Epithelial cell of proximal tubule (primary cell): ENCODE results near the gene APBB2. TPM values are rescaled to one million over a fixed set of nuclear protein-coding genes. Genes with fewer than 3 reads are reported as not detected.
A peak's percentile ranks its signal among the peaks of the same experiment; 100 is the strongest.

ENCODE experiments used
- DNase-seq: peaks from one replicate; pipeline ENCODE4 v3.0.0-alpha.2; 2011; ENCODE audit warnings: low read depth
- H3K4me3 ChIP-seq: 2 replicates; pipeline ENCODE4 v1.5.1; 2011; ENCODE audit warnings: low read depth, mild to moderate bottlenecking, low read length
- total RNA-seq: library from RNA; depleted of rRNA; stranded (reverse); fragments of >200 nt; gene quantifications from 2 replicates; pipeline ENCODE4 v1.2.3, GENCODE V29; 2015
- TF ChIP-seq, protein P1 (sequence below): conservative IDR thresholded peaks from 2 replicates; pipeline ENCODE4 v1.5.1; 2012; ENCODE audit warnings: low read depth, mild to moderate bottlenecking, low read length

APBB2 gene
- total RNA-seq, 1 donor from 2014 or later, result 27.9 TPM

DNA sequence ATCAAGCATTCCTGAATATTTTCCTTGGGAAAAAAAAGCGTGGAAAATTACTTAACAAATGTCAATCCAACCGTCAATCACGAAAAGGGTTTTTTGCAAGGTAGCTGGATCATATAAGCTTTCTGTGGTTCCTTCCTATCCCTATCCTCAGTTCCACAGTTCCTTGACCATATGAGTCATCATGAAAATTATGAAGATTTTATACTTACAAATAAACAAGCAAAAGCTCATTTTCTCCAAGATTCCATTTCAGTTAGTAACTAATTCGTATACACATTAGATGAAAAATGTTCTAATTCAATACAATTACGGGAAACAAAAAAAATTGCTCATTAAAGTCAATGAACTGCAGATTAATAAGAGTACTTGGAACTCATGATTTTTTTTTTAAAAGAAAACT lies 235.8 kb downstream of the APBB2 start:
- H3K4me3 ChIP-seq, result no peak overlapping the region
- DNase-seq, result no peak
- TF ChIP-seq, protein P1, sequence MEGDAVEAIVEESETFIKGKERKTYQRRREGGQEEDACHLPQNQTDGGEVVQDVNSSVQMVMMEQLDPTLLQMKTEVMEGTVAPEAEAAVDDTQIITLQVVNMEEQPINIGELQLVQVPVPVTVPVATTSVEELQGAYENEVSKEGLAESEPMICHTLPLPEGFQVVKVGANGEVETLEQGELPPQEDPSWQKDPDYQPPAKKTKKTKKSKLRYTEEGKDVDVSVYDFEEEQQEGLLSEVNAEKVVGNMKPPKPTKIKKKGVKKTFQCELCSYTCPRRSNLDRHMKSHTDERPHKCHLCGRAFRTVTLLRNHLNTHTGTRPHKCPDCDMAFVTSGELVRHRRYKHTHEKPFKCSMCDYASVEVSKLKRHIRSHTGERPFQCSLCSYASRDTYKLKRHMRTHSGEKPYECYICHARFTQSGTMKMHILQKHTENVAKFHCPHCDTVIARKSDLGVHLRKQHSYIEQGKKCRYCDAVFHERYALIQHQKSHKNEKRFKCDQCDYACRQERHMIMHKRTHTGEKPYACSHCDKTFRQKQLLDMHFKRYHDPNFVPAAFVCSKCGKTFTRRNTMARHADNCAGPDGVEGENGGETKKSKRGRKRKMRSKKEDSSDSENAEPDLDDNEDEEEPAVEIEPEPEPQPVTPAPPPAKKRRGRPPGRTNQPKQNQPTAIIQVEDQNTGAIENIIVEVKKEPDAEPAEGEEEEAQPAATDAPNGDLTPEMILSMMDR, result no peak

DNA sequence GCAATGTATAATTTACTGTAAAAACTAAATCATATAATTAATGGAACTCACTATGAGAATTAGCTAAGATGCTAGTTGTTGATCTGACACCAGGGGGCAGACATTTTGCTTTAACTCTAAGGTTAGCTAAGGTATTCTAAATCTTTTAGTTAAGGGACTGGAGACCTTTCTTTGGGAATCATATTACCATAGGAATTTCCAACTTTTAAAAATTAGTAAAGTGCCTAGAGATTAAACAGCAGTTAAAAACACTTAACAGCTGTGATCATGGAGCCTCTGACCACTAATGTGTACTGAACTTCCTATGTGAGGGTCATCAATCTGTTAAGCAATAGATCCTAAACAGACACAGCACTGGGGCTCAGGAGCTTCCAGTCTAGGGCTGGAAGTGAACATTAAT lies 238.0 kb downstream of the APBB2 start:
- DNase-seq, result no peak
- TF ChIP-seq, protein P1, result peak; percentile 69

DNA sequence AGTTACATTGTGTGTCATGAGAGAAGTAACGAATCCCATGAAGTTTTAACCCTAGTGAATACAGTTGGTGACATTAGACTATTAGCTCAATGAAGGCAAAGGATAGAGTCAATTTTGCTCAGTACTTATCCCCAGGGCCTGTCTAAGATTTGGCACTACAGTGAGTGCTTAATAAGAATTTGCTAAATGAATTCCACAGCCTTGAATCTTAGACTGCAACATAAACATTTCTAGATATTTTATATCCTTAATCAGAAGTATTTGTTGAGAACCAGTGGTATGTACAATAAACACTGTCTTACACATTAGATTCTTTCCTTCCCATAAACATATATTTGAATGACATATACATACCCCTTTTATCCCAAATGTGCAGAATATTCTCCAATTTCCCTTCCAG lies 241.6 kb downstream of the APBB2 start:
- TF ChIP-seq, protein P1, result no peak
- H3K4me3 ChIP-seq, result no peak overlapping the region
- no peak for DNase-seq

More for the DNA sequence above, 238.0 kb downstream of the APBB2 start:
- H3K4me3 ChIP-seq, result no peak overlapping the region

DNA sequence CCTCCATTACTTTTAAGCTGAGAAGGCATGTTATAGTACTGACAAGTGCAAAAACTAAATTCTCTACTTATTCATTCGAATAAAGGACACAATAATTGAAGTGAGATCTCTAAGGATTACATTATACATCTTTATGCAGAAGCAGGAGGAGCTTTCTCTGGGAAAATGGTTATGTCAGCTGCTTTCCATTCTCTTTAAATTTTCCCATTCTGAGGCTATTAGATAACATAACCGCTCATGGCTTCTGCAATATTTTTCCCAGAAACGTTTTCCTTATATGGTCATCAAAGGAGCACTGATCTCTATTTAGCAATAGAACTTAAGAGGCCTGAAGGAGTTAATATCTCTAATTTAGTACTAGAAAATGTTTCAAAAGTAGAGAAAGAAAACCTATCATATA lies 243.0 kb downstream of the APBB2 start:
- DNase-seq, result no peak
- TF ChIP-seq, protein P1, result no peak
- H3K4me3 ChIP-seq, result no peak overlapping the region

DNA sequence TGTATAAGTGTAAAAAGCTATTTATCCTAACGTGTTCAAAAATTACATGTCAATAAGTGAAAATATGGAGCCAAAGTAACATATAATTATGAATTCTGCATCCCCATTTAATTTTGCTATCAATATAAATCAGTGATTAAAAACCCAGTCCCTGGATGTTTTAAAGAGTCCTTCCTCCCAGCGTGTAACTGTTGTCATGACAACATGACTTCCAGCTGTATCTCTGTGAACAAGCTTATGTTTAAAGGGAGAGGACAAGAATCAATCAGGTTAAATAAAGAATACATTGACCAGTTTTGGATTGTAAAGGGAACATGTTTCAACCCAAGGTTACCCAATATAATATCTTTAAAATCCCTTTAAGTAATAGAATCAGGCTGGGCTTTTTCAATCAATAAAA lies 244.8 kb downstream of the APBB2 start:
- TF ChIP-seq, protein P1, result no peak
- no peak overlapping the region for H3K4me3 ChIP-seq
- no peak for DNase-seq

DNA sequence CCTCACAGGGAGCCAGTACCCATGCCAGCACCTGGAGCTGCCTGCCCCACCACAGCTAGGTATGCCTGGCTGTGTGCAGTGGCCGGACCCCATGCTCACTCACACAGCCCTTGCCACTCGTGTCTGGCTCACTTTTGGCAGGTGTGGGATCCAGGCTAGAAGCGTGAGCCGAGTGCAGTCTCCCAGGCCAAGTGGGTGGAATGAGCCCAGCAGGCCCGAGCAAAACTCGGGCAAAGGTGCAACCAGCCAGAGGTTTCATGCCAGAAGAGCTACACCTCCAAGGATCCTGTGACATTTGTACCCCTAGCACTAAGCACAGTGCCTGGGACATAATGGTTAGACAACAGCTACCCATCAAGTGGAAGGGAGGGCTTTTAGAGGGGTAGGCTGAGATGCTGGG lies 246.8 kb downstream of the APBB2 start:
- no peak for DNase-seq
- TF ChIP-seq, protein P1, result no peak

DNA sequence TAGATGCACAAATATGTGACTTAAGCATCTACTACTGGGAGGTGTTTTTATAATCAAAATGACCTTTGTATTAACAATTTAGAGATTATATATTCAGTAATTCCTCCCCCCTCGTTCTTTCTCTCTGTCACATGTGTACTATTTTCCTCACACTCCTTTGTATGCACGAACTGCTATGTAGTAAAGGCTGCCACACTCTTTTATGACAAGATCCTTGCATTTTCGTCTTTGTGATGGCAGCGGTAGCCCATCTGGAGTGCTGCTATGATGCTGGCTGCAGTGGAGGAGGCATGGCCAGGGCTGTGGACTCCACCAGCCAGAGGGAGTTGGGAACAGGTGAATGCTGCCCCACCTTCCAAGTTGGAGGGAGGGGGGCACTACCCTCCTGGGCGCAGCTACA lies 248.3 kb downstream of the APBB2 start:
- H3K4me3 ChIP-seq, result no peak overlapping the region
- no peak for DNase-seq
- TF ChIP-seq, protein P1, result no peak

More for the DNA sequence above, 246.8 kb downstream of the APBB2 start:
- H3K4me3 ChIP-seq, result no peak overlapping the region
